ENCODE results near the gene PVALB. TPM values are rescaled to one million over a fixed set of nuclear protein-coding genes. Genes with fewer than 3 reads are reported as not detected.

Gene PVALB
- total and polyA plus RNA-seq, 2 donors (not counting 1 experiment from before 2014, with no cell fraction given) = not detected

- TF ChIP-seq CTCF (IDR thresholded peaks at IDR 0.05) = no peak
- TF ChIP-seq EZH2 (IDR thresholded peaks at IDR 0.05; ENCODE audit: borderline replicate concordance, insufficient read depth, low read depth, low read length, poor library complexity, severe bottlenecking) = no peak
- POLR2A ChIA-PET = no interaction called here
- Histone ChIP-seq H3K27me3 (replicated peaks in 1 of 4; ENCODE audit: control extremely low read depth in 1 of 4, control insufficient read depth in 3 of 4, insufficient read depth in 4 of 4, low read length in 3 of 4) (peaks cover 0 to 10% (median 0%) of the 10 kb centered on the region in 4 experiments), H4K20me1 (ENCODE audit: control insufficient read depth, insufficient read depth, low read length, poor library complexity, severe bottlenecking) (no peaks in the 10 kb centered on the region), H3K36me3 (replicated peaks in 1 of 2; ENCODE audit: control extremely low read depth in 1 of 2, control insufficient read depth in 1 of 2, extremely low read depth in 1 of 2, insufficient read depth in 2 of 2, low read length in 1 of 2) (peaks cover 0 to 11% of the 10 kb centered on the region in 2 experiments), H2AFZ (ENCODE audit: insufficient read depth, low read depth, low read length, poor library complexity, severe bottlenecking) (no peak overlapping the region), H3K4me2 (replicated peaks; ENCODE audit: low read depth, low read length, poor library complexity, severe bottlenecking) (no peak overlapping the region), H3K4me3 (ENCODE audit: control extremely low read depth in 1 of 5, extremely low read depth in 1 of 5, insufficient read depth in 1 of 5, low read depth in 2 of 5, low read length in 4 of 5) (no peak overlapping the region), H3K27ac (ENCODE audit: low read length in 2 of 2) (no peak overlapping the region), H3K4me1 (ENCODE audit: control insufficient read depth in 2 of 2, insufficient read depth in 2 of 2, low read length in 2 of 2) (no peaks in the 10 kb centered on the region), H3K79me2 (ENCODE audit: control insufficient read depth, insufficient read depth, low read length) (no peaks in the 10 kb centered on the region), H3K9ac (ENCODE audit: low read length) (no peak overlapping the region), H3K9me3 (ENCODE audit: control extremely low read depth in 1 of 3, control insufficient read depth in 2 of 3, insufficient read depth in 1 of 3, low read length in 2 of 3) (peaks cover 0 to 8% (median 0%) of the 10 kb centered on the region in 3 donors)
- 96% methylated on average over 19 of the region's 19 CpGs for WGBS (ENCODE audit: insufficient coverage)
- CTCF ChIA-PET = interaction anchor here (1.1 to 3.2 kb wide), 4 partner anchors 15 to 281 kb away, joined by 4 to 27 read pairs (median 7); partner anchors contain the start of gene IFT27
- Mint-ChIP-seq H3K9me3 (ENCODE audit: insufficient read depth) (no peaks in the 10 kb centered on the region), H3K27ac (no peak overlapping the region), H3K4me1 (no peaks in the 10 kb centered on the region), H3K27me3 (peaks cover 6% of the 10 kb centered on the region), H3K4me3 (no peak overlapping the region)
- no peak for DNase-seq
- intact Hi-C loops (cut with micrococcal nuclease) = no loop called here
- no peak for ATAC-seq (ENCODE audit: low read depth)
Measured at GRCh38 chr22:36759481-36760159, 57.2 kb downstream of the PVALB start.

GRCh38 chr22:36758792-36759271 lies 58.0 kb downstream of the PVALB start:
- H3K27me3 Mint-ChIP-seq = peaks cover 9% of the 10 kb centered on the region
- no peak overlapping the region for H3K27ac Mint-ChIP-seq
- no peaks in the 10 kb centered on the region for H3K9me3 Mint-ChIP-seq (ENCODE audit: insufficient read depth)
- WGBS (ENCODE audit: insufficient coverage) = 96% methylated on average over 15 of the region's 15 CpGs
- Histone ChIP-seq H3K4me1 (ENCODE audit: control insufficient read depth in 2 of 2, insufficient read depth in 2 of 2, low read length in 2 of 2) (no peaks in the 10 kb centered on the region), H3K27ac (ENCODE audit: low read length in 2 of 2) (no peak overlapping the region), H3K36me3 (replicated peaks in 1 of 2; ENCODE audit: control extremely low read depth in 1 of 2, control insufficient read depth in 1 of 2, extremely low read depth in 1 of 2, insufficient read depth in 2 of 2, low read length in 1 of 2) (peaks cover 0 to 11% of the 10 kb centered on the region in 2 experiments), H3K9me3 (ENCODE audit: control extremely low read depth in 1 of 3, control insufficient read depth in 2 of 3, insufficient read depth in 1 of 3, low read length in 2 of 3) (peaks cover 0 to 8% (median 0%) of the 10 kb centered on the region in 3 donors), H3K4me2 (replicated peaks; ENCODE audit: low read depth, low read length, poor library complexity, severe bottlenecking) (no peak overlapping the region), H4K20me1 (ENCODE audit: control insufficient read depth, insufficient read depth, low read length, poor library complexity, severe bottlenecking) (no peaks in the 10 kb centered on the region), H3K9ac (ENCODE audit: low read length) (no peak overlapping the region), H2AFZ (ENCODE audit: insufficient read depth, low read depth, low read length, poor library complexity, severe bottlenecking) (no peak overlapping the region), H3K4me3 (ENCODE audit: control extremely low read depth in 1 of 5, extremely low read depth in 1 of 5, insufficient read depth in 1 of 5, low read depth in 2 of 5, low read length in 4 of 5) (no peak overlapping the region), H3K27me3 (replicated peaks in 1 of 4; ENCODE audit: control extremely low read depth in 1 of 4, control insufficient read depth in 3 of 4, insufficient read depth in 4 of 4, low read length in 3 of 4) (peaks cover 0 to 14% (median 0%) of the 10 kb centered on the region in 4 experiments), H3K79me2 (ENCODE audit: control insufficient read depth, insufficient read depth, low read length) (no peaks in the 10 kb centered on the region)
- no peak overlapping the region for H3K4me3 Mint-ChIP-seq
- ATAC-seq (ENCODE audit: low read depth) (no peak), DNase-seq (no peak)
- POLR2A ChIA-PET = no interaction called here
- intact Hi-C loops (cut with micrococcal nuclease) = no loop called here
- H3K4me1 Mint-ChIP-seq = no peaks in the 10 kb centered on the region
- CTCF ChIA-PET = interaction anchor here (0.8 to 3.9 kb wide), 12 partner anchors 9 to 439 kb away, joined by 3 to 62 read pairs (median 8); partner anchors contain the start of genes IFT27 and NCF4
- TF ChIP-seq EZH2 (IDR thresholded peaks at IDR 0.05; ENCODE audit: borderline replicate concordance, insufficient read depth, low read depth, low read length, poor library complexity, severe bottlenecking) = no peak
- TF ChIP-seq CTCF (IDR thresholded peaks at IDR 0.05) = no peak
